ENCODE measurements around the gene CALML4. TPM values are rescaled to one million over a fixed set of nuclear protein-coding genes. Genes with fewer than 3 reads are reported as not detected.

Gene CALML4
- total RNA-seq, 1 donor from 2014 or later, result 0.90 TPM

GRCh38 chr15:68190048-68190447 lies 15.1 kb downstream of the CALML4 start:
- H3K27me3 Mint-ChIP-seq (ENCODE audit: low read depth), result no peaks in the 10 kb centered on the region
- H3K27ac Mint-ChIP-seq (ENCODE audit: unreplicated experiment), result peak overlapping the region; percentile 24
- no peaks in the 10 kb centered on the region for H3K9me3 Mint-ChIP-seq (ENCODE audit: low read depth)
- peaks cover 51% of the 10 kb centered on the region for H3K4me1 Mint-ChIP-seq (ENCODE audit: low read depth)
- no peak for DNase-seq (ENCODE audit: low spot score)
- H3K36me3 Mint-ChIP-seq (ENCODE audit: low read depth), result peaks cover 31% of the 10 kb centered on the region
- TF ChIP-seq CTCF (IDR thresholded peaks at IDR 0.05), result no peak
- H3K4me3 Mint-ChIP-seq (ENCODE audit: unreplicated experiment), result no peak overlapping the region

GRCh38 chr15:68188647-68189046 lies 16.5 kb downstream of the CALML4 start:
- Mint-ChIP-seq H3K36me3 (ENCODE audit: low read depth) (peaks cover 29% of the 10 kb centered on the region), H3K27ac (ENCODE audit: unreplicated experiment) (peak overlapping the region; percentile 76), H3K4me1 (ENCODE audit: low read depth) (peaks cover 53% of the 10 kb centered on the region), H3K27me3 (ENCODE audit: low read depth) (no peaks in the 10 kb centered on the region), H3K9me3 (ENCODE audit: low read depth) (no peaks in the 10 kb centered on the region), H3K4me3 (ENCODE audit: unreplicated experiment) (no peak overlapping the region)
- TF ChIP-seq CTCF (IDR thresholded peaks at IDR 0.05), result no peak
- no peak for DNase-seq (ENCODE audit: low spot score)

GRCh38 chr15:68187559-68187958 lies 17.6 kb downstream of the CALML4 start:
- no peak for TF ChIP-seq CTCF (IDR thresholded peaks at IDR 0.05)
- H3K4me3 Mint-ChIP-seq (ENCODE audit: unreplicated experiment), result peak overlapping the region; percentile 5
- H3K27ac Mint-ChIP-seq (ENCODE audit: unreplicated experiment), result peak overlapping the region; percentile 76
- peaks cover 29% of the 10 kb centered on the region for H3K36me3 Mint-ChIP-seq (ENCODE audit: low read depth)
- DNase-seq (ENCODE audit: low spot score), result no peak
- H3K9me3 Mint-ChIP-seq (ENCODE audit: low read depth), result no peaks in the 10 kb centered on the region
- no peaks in the 10 kb centered on the region for H3K27me3 Mint-ChIP-seq (ENCODE audit: low read depth)
- H3K4me1 Mint-ChIP-seq (ENCODE audit: low read depth), result peaks cover 53% of the 10 kb centered on the region

- no peaks in the 10 kb centered on the region for H3K27me3 Mint-ChIP-seq (ENCODE audit: low read depth)
- no peaks in the 10 kb centered on the region for H3K9me3 Mint-ChIP-seq (ENCODE audit: low read depth)
- peaks cover 53% of the 10 kb centered on the region for H3K4me1 Mint-ChIP-seq (ENCODE audit: low read depth)
- H3K4me3 Mint-ChIP-seq (ENCODE audit: unreplicated experiment), result no peak overlapping the region
- H3K27ac Mint-ChIP-seq (ENCODE audit: unreplicated experiment), result peak overlapping the region; percentile 76
- TF ChIP-seq CTCF (IDR thresholded peaks at IDR 0.05), result peak; percentile 12
- no peak for DNase-seq (ENCODE audit: low spot score)
- H3K36me3 Mint-ChIP-seq (ENCODE audit: low read depth), result peaks cover 23% of the 10 kb centered on the region
Observed at GRCh38 chr15:68186671-68187397, 18.3 kb downstream of the CALML4 start.

- Mint-ChIP-seq H3K27ac (ENCODE audit: unreplicated experiment) (no peak overlapping the region), H3K4me3 (ENCODE audit: unreplicated experiment) (no peak overlapping the region), H3K27me3 (ENCODE audit: low read depth) (no peaks in the 10 kb centered on the region), H3K9me3 (ENCODE audit: low read depth) (no peaks in the 10 kb centered on the region), H3K36me3 (ENCODE audit: low read depth) (peaks cover 26% of the 10 kb centered on the region), H3K4me1 (ENCODE audit: low read depth) (peaks cover 40% of the 10 kb centered on the region)
- TF ChIP-seq CTCF (IDR thresholded peaks at IDR 0.05), result no peak
- DNase-seq (ENCODE audit: low spot score), result no peak
Observed at GRCh38 chr15:68184616-68185480, 20.3 kb downstream of the CALML4 start.
